ENCODE results near the gene LAMB1. TPM values are rescaled to one million over a fixed set of nuclear protein-coding genes. Genes with fewer than 3 reads are reported as not detected.

LAMB1 gene
- total and polyA plus RNA-seq, 2 of the 13 experiments (the other 11 are each of a cell fraction or from before 2014, with no cell fraction given), result 109 to 124 TPM

- TF ChIP-seq PHF21A (CRISPR knock-in tag; IDR thresholded peaks at IDR 0.05) (peak; percentile 55; the same call in 1 of the 2 replicates), HNF1B (CRISPR knock-in tag; IDR thresholded peaks at IDR 0.05) (peak; percentile 61; the same call in 1 of the 2 replicates), ZNF83 (CRISPR knock-in tag; IDR thresholded peaks at IDR 0.05; ENCODE audit: borderline replicate concordance) (no peak), NR2F6 (IDR thresholded peaks at IDR 0.05) (peak; percentile 51; the same call in 1 of the 2 replicates), NR2F6 (CRISPR knock-in tag; IDR thresholded peaks at IDR 0.05) (peak; percentile 68; the same call in 1 of the 2 replicates), STAG1 (CRISPR knock-in tag; IDR thresholded peaks at IDR 0.05) (peak; percentile 8; the same call in 1 of the 2 replicates), HOXA3 (CRISPR knock-in tag; IDR thresholded peaks at IDR 0.05) (peak; percentile 37; the same call in 1 of the 2 replicates), ISL2 (CRISPR knock-in tag; IDR thresholded peaks at IDR 0.05) (peak; percentile 89), ZFP36L1 (CRISPR knock-in tag; IDR thresholded peaks at IDR 0.05) (no peak), MXD1 (CRISPR knock-in tag; IDR thresholded peaks at IDR 0.05) (no peak), ZNF639 (CRISPR knock-in tag; conservative IDR thresholded peaks at IDR 0.05) (no peak), HOXA7 (CRISPR knock-in tag; IDR thresholded peaks at IDR 0.05) (no peak), SKIL (CRISPR knock-in tag; IDR thresholded peaks at IDR 0.05; ENCODE audit: borderline replicate concordance) (no peak), ZNF205 (CRISPR knock-in tag; IDR thresholded peaks at IDR 0.05) (no peak), NFRKB (IDR thresholded peaks at IDR 0.05) (no peak), FOXJ3 (CRISPR knock-in tag; IDR thresholded peaks at IDR 0.05; ENCODE audit: borderline replicate concordance) (peak; percentile 68; the same call in 1 of the 2 replicates), ZNF792 (CRISPR knock-in tag; IDR thresholded peaks at IDR 0.05) (0 out of 2 replicates have a peak, but pooled peaks have one; percentile 54), AFF4 (CRISPR knock-in tag; IDR thresholded peaks at IDR 0.05) (no peak)
These were observed 9.8 kb upstream of the LAMB1 start (continued) for GRCh38 chr7:108012499-108013430.

Data from HepG2 (cell line).